ENCODE data around the gene CALHM5.

Gene CALHM5

DNA sequence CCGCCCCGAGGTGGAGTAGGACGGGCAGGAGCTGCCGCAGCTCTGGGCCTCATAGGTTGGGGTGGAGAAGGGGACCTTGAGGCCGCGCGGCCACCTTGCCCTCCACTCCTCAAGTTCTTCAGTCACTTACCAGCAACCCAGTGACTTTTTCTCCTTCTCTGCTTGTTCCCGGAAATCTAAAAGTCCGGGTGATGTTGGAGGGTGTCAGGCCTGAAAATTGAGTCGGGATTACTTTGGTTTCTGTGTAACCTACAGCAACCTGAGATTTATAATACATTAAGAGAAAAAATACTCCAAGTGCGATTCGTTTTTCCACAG lies 60.2 kb downstream of the CALHM5 start:
- TF ChIP-seq, protein P1, sequence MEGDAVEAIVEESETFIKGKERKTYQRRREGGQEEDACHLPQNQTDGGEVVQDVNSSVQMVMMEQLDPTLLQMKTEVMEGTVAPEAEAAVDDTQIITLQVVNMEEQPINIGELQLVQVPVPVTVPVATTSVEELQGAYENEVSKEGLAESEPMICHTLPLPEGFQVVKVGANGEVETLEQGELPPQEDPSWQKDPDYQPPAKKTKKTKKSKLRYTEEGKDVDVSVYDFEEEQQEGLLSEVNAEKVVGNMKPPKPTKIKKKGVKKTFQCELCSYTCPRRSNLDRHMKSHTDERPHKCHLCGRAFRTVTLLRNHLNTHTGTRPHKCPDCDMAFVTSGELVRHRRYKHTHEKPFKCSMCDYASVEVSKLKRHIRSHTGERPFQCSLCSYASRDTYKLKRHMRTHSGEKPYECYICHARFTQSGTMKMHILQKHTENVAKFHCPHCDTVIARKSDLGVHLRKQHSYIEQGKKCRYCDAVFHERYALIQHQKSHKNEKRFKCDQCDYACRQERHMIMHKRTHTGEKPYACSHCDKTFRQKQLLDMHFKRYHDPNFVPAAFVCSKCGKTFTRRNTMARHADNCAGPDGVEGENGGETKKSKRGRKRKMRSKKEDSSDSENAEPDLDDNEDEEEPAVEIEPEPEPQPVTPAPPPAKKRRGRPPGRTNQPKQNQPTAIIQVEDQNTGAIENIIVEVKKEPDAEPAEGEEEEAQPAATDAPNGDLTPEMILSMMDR (conservative IDR thresholded peaks at IDR 0.05; ENCODE audit: control insufficient read depth, insufficient read depth, low read depth, low read length): no peak
- peak overlapping the region; percentile 98 for H3K4me3 ChIP-seq (ENCODE audit: control insufficient read depth, low read depth, low read length)
- no peak for DNase-seq (ENCODE audit: low read depth)

DNA sequence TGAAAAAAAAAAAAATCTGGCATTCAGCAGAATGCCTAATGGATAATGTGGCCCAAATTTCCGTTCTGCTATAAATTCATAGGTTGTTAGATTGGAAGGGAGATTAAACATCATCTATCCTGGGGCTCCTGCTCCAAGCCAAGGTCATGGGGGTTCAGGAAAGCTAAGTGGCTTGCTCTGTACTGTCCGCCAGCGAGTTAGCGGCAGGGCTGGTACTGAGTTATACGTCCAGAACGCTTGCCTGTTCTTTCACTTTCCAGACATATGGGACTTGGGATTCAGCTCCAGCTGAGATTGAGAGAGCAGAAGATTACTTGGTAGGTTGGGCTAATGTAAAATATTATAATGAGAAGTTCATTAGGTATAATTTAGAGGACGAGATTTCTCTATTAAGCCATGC lies 60.7 kb downstream of the CALHM5 start:
- DNase-seq (ENCODE audit: low read depth): peak; percentile 53
- H3K4me3 ChIP-seq (ENCODE audit: control insufficient read depth, low read depth, low read length): peak overlapping the region; percentile 98
- TF ChIP-seq, protein P1 (conservative IDR thresholded peaks at IDR 0.05; ENCODE audit: control insufficient read depth, insufficient read depth, low read depth, low read length): no peak

All from fibroblast of mammary gland (primary cell).